Measurements from ENCODE around the gene KAT6B. TPM values are rescaled to one million over a fixed set of nuclear protein-coding genes. Genes with fewer than 3 reads are reported as not detected.

The KAT6B gene
- total and polyA plus RNA-seq, 2 of the 8 experiments (the other 6 are each of a cell fraction or from before 2014, with no cell fraction given): 7.3 to 30.8 TPM

DNA sequence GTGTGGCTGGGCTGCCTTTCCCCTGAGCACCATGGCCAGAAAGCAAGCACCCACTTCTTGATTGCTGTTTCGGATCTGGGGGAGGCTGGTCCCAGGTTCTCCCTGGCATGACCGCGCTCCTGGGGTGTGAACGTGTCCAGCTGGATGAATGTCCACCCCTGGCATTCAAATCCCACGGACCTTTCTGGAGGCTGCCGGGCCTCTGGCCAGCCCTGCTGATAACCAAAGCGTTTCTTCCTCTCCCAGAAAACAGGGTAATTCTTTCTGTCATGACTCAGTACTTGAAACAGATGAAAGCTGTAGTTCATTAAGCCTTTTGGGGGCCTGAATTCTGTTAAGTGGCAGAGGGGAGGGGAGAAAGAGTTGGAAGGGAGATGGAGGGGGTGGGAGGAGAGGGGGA, 211.9 kb downstream of the KAT6B start:
- Histone ChIP-seq H4K20me1 (replicated peaks in 1 of 2; ENCODE audit: control insufficient read depth in 1 of 2, insufficient read depth in 2 of 2, low read length in 2 of 2) (no peaks in the 10 kb centered on the region), H3K4me3 (ENCODE audit: extremely low read depth in 1 of 4, insufficient read depth in 2 of 4, low read depth in 3 of 4, low read length in 4 of 4) (no peak overlapping the region), H2AFZ (ENCODE audit: low read length) (no peak overlapping the region), H3K4ac (replicated peaks; ENCODE audit: insufficient read length, low read depth, low read length) (no peak overlapping the region), H4K91ac (replicated peaks; ENCODE audit: insufficient read length, low read length) (no peak overlapping the region), H3K27ac (ENCODE audit: low read depth, low read length) (no peak overlapping the region), H2BK20ac (ENCODE audit: low read length) (no peak overlapping the region), H4K5ac (ENCODE audit: insufficient read length, low read depth, low read length) (no peak overlapping the region), H3K18ac (ENCODE audit: extremely low read depth, low read length) (no peak overlapping the region), H2BK12ac (ENCODE audit: low read depth, low read length) (no peak overlapping the region), H3K23me2 (ENCODE audit: low read depth, low read length) (no peaks in the 10 kb centered on the region), H3K14ac (ENCODE audit: insufficient read length) (no peak overlapping the region), H3K9ac (replicated peaks in 1 of 4; ENCODE audit: extremely low read depth in 1 of 4, low read depth in 3 of 4, low read length in 3 of 4) (no peak overlapping the region), H3K23ac (ENCODE audit: insufficient read length) (no peak overlapping the region), H3K4me2 (ENCODE audit: insufficient read depth in 1 of 2, low read depth in 2 of 2, low read length in 2 of 2) (no peak overlapping the region), H2AK5ac (ENCODE audit: low read depth, low read length) (no peak overlapping the region), H3K9me3 (ENCODE audit: insufficient read depth in 2 of 2, low read depth in 1 of 2, low read length in 1 of 2) (no peaks in the 10 kb centered on the region), H2BK5ac (ENCODE audit: low read depth, low read length) (no peak overlapping the region), H3K79me2 (ENCODE audit: control insufficient read depth in 1 of 2, insufficient read depth in 2 of 2, low read length in 2 of 2) (no peaks in the 10 kb centered on the region), H3K79me1 (ENCODE audit: low read depth, low read length) (no peaks in the 10 kb centered on the region; the same call in 1 of the 2 replicates), H3K56ac (replicated peaks; ENCODE audit: insufficient read length, low read depth, low read length) (no peak overlapping the region), H3K36me3 (ENCODE audit: control insufficient read depth in 2 of 4, insufficient read depth in 4 of 4, low read length in 3 of 4) (no peaks in the 10 kb centered on the region), H3K27me3 (replicated peaks in 1 of 4; ENCODE audit: control insufficient read depth in 3 of 4, extremely low read depth in 1 of 4, insufficient read depth in 3 of 4, low read length in 3 of 4) (no peaks in the 10 kb centered on the region), H3K4me1 (replicated peaks in 1 of 4; ENCODE audit: control insufficient read depth in 3 of 4, insufficient read depth in 4 of 4, low read length in 3 of 4) (no peaks in the 10 kb centered on the region), H2BK15ac (ENCODE audit: low read length) (no peak overlapping the region), H4K8ac (ENCODE audit: extremely low read depth, insufficient read depth, low read length) (no peak overlapping the region), H2BK120ac (replicated peaks; ENCODE audit: low read depth, low read length) (no peak overlapping the region)
- FAIRE-seq: no peak
- TF ChIP-seq BACH1 (IDR thresholded peaks at IDR 0.05; ENCODE audit: low read length) (no peak), RAD21 (IDR thresholded peaks at IDR 0.05 in 1 of 2, conservative IDR thresholded peaks at IDR 0.05 in 1 of 2; ENCODE audit: low read depth in 2 of 2, low read length in 2 of 2) (no peak), EP300 (IDR thresholded peaks at IDR 0.05; ENCODE audit: borderline replicate concordance in 1 of 2, low read depth in 2 of 2, low read length in 2 of 2) (no peak), PHF8 (conservative IDR thresholded peaks at IDR 0.05; ENCODE audit: low read depth, low read length) (no peak), GABPA (IDR thresholded peaks at IDR 0.05; ENCODE audit: borderline replicate concordance, insufficient read depth, low read length) (no peak), EGR1 (IDR thresholded peaks at IDR 0.05; ENCODE audit: borderline replicate concordance, low read depth, low read length) (no peak), TEAD4 (IDR thresholded peaks at IDR 0.05; ENCODE audit: low read depth, low read length) (no peak), SP1 (IDR thresholded peaks at IDR 0.05; ENCODE audit: low read depth, low read length) (no peak), CREB1 (IDR thresholded peaks at IDR 0.05) (no peak), CTCF (IDR thresholded peaks at IDR 0.05; ENCODE audit: control extremely low read depth in 1 of 3, insufficient read depth in 1 of 3, low read depth in 1 of 3, low read length in 3 of 3) (no peak), NRF1 (IDR thresholded peaks at IDR 0.05; ENCODE audit: low read depth, low read length) (no peak)
- CTCF ChIA-PET (ENCODE audit: partially characterized antibody): interaction anchor here (1.3 to 2.4 kb wide), 2 partner anchors 17 to 60 kb away, joined by 4 to 12 read pairs; no protein-coding TSS in a partner anchor
- DNase-seq (ENCODE audit: low read depth in 1 of 2, low spot score in 2 of 2): no peak
- WGBS, 2 experiments (ENCODE audit: extremely low coverage in 1 of 2, insufficient coverage in 1 of 2, insufficient read length in 1 of 2, insufficient replicate concordance in 2 of 2, low coverage in 1 of 2, low lambda C conversion rate in 2 of 2, missing lambda C conversion rate in 1 of 2): 90% methylated on average over 7 of the region's 7 CpGs; no CpG with 5 or more reads in 1 of the 2 experiments
- POLR2A ChIA-PET (ENCODE audit: partially characterized antibody): interaction anchor here (1.2 kb wide), 1 partner anchor 60 kb away, joined by 3 read pairs; no protein-coding TSS in a partner anchor

Data from H1 (cell line).